HCT116 (cell line): ENCODE results near the gene CACNA1C. TPM values are rescaled to one million over a fixed set of nuclear protein-coding genes. Genes with fewer than 3 reads are reported as not detected.

ENCODE experiments used
- ATAC-seq: fragments of 200-7000 bp; cut with Tn5 transposase; 2 replicates; pipeline ENCODE4 v1.9.1; 2020; ENCODE audit warnings: mild to moderate bottlenecking, moderate library complexity
- BruUV-seq: library from RNA; stranded (reverse); fragments of 400-500 nt; replicated peaks from 2 replicates; lab custom pipeline; 2021; lab: Mats Ljungman, UMichigan
- CTCF ChIA-PET: fragments of 300-600 bp; sonication (Branson Sonifier 250); formaldehyde crosslinking; loops from one replicate; lab custom pipeline; 2021; ENCODE audit warnings: antibody characterized with exemption; lab: Charles Lee
- POLR2A ChIA-PET: fragments of 300-600, 350-600 bp; sonication (Branson Sonifier 250); formaldehyde crosslinking; loops from one replicate; lab custom pipeline; 2021; ENCODE audit warnings: antibody characterized with exemption; lab: Charles Lee
- RAD21 ChIA-PET, 2 experiments: fragments of 300-600 bp; sonication (Branson Sonifier 250); formaldehyde crosslinking; loops; one replicate each; lab custom pipeline; 2023; ENCODE audit warnings: low total read pairs in 2 of 2; ENCODE audit not compliant: uncharacterized antibody in 2 of 2, unreplicated experiment in 2 of 2, low non-redundant PET in 1 of 2; lab: Charles Lee
- DNase-seq: peaks from one replicate; pipeline ENCODE4 v3.0.0-alpha.2; 2010; ENCODE audit warnings: low read depth, low spot score
- H2AFZ ChIP-seq: fragments of 200-600 bp; shearing (Covaris generic), sonication (generic); 2 replicates; pipeline ENCODE4 v1.6.1; 2017; ENCODE audit warnings: low read depth, mixed run types, mixed read lengths, antibody characterized with exemption, low read length; ENCODE audit not compliant: poor library complexity, severe bottlenecking
- H3K27ac ChIP-seq: 2 replicates; pipeline ENCODE4 v1.5.1; 2012; ENCODE audit warnings: low read depth, low read length
- H3K27me3 ChIP-seq: fragments of 200-600 bp; sonication (generic); 2 replicates; pipeline ENCODE4 v1.6.1; 2016; ENCODE audit warnings: mixed run types, low read length, mixed read lengths; ENCODE audit not compliant: insufficient read depth
- H3K36me3 ChIP-seq, 2 experiments: fragments of 200-500 bp in 1 of 2; fragments of 200-600 bp in 1 of 2; sonication (Bioruptor generic) in 1 of 2; sonication (generic) in 1 of 2; 2 replicates each; pipeline versions ENCODE4 v1.5.1 to v1.6.1; 2014 to 2016; ENCODE audit warnings: low read length in 2 of 2, inconsistent platforms in 1 of 2, mixed read lengths in 1 of 2, mixed run types in 1 of 2; ENCODE audit not compliant: insufficient read depth in 2 of 2, control insufficient read depth in 1 of 2
- H3K4me1 ChIP-seq, 2 experiments: fragments of 200-600 bp in 1 of 2; sonication (generic) in 1 of 2; 2 replicates each; pipeline versions ENCODE4 v1.5.1 to v1.6.1; 2012 to 2017; ENCODE audit warnings: low read length in 2 of 2, inconsistent platforms in 1 of 2, mild to moderate bottlenecking in 1 of 2, mixed read lengths in 1 of 2, mixed run types in 1 of 2, moderate library complexity in 1 of 2; ENCODE audit not compliant: insufficient read depth in 2 of 2, control insufficient read depth in 1 of 2
- H3K4me2 ChIP-seq: fragments of 200-600 bp; sonication (generic); 2 replicates; pipeline ENCODE4 v1.6.1; 2017; ENCODE audit warnings: mixed run types, low read length, mixed read lengths
- H3K4me3 ChIP-seq, 2 experiments: fragments of 200-600 bp in 1 of 2; sonication (generic) in 1 of 2; replicated peaks in 1 of 2; 2 replicates each; pipeline ENCODE4 v1.5.1; 2011 to 2016; ENCODE audit warnings: low read length in 2 of 2, control low read depth in 1 of 2, low read depth in 1 of 2, mild to moderate bottlenecking in 1 of 2, mixed read lengths in 1 of 2, mixed run types in 1 of 2
- H3K79me2 ChIP-seq: fragments of 200-600 bp; sonication (generic); 2 replicates; pipeline ENCODE4 v1.6.1; 2017; ENCODE audit warnings: mild to moderate bottlenecking, mixed run types, low read length, moderate library complexity, mixed read lengths; ENCODE audit not compliant: insufficient read depth
- H3K9ac ChIP-seq: fragments of 200-600 bp; sonication (generic); 2 replicates; pipeline ENCODE4 v1.6.1; 2016; ENCODE audit warnings: low read length, mixed read lengths
- H3K9me2 ChIP-seq: fragments of 200-600 bp; sonication (generic), shearing (Covaris generic); 2 replicates; pipeline ENCODE4 v1.6.1; 2017; ENCODE audit warnings: mixed run types, mild to moderate bottlenecking, moderate library complexity; ENCODE audit not compliant: insufficient read depth
- H3K9me3 ChIP-seq, 2 experiments: fragments of 200-500 bp in 1 of 2; fragments of 200-600 bp in 1 of 2; sonication (Bioruptor generic) in 1 of 2; sonication (generic) in 1 of 2; 2 replicates each; pipeline ENCODE4 v1.6.1; 2014 to 2017; ENCODE audit warnings: low read length in 2 of 2, mixed read lengths in 2 of 2, inconsistent platforms in 1 of 2, low read depth in 1 of 2, mild to moderate bottlenecking in 1 of 2, mixed run types in 1 of 2, moderate library complexity in 1 of 2; ENCODE audit not compliant: control insufficient read depth in 1 of 2, insufficient read depth in 1 of 2
- H4K20me1 ChIP-seq: fragments of 200-600 bp; sonication (generic), shearing (Covaris generic); 2 replicates; pipeline ENCODE4 v1.6.1; 2017; ENCODE audit warnings: mixed run types, mild to moderate bottlenecking, moderate library complexity; ENCODE audit not compliant: insufficient read depth
- ATF3 ChIP-seq: IDR thresholded peaks from 2 replicates; pipeline ENCODE4 v1.6.1; 2012
- CBX3 ChIP-seq: IDR thresholded peaks from 2 replicates; pipeline ENCODE4 v1.6.1; 2012; ENCODE audit warnings: low read depth
- CEBPB ChIP-seq: IDR thresholded peaks from 2 replicates; pipeline ENCODE4 v1.6.1; 2012; ENCODE audit warnings: low read depth
- CTCF ChIP-seq, 3 experiments: fragments of 200-600 bp in 1 of 3; sonication (generic) in 1 of 3; IDR thresholded peaks in 2 of 3; conservative IDR thresholded peaks in 1 of 3; 2 replicates each; pipeline ENCODE4 v1.5.1; 2012 to 2017; ENCODE audit warnings: low read depth in 2 of 3, low read length in 2 of 3, antibody characterized with exemption in 1 of 3, borderline replicate concordance in 1 of 3, control low read depth in 1 of 3, mild to moderate bottlenecking in 1 of 3, mixed read lengths in 1 of 3, mixed run types in 1 of 3, moderate library complexity in 1 of 3; ENCODE audit not compliant: insufficient read depth in 1 of 3
- EGR1 ChIP-seq: IDR thresholded peaks from 2 replicates; pipeline ENCODE4 v1.6.1; 2012; ENCODE audit warnings: low read depth
- ELF1 ChIP-seq: IDR thresholded peaks from 2 replicates; pipeline ENCODE4 v1.6.1; 2012; ENCODE audit warnings: low read depth, borderline replicate concordance
- EZH2 ChIP-seq: fragments of 200-600 bp; sonication (generic); IDR thresholded peaks from 2 replicates; pipeline ENCODE4 v1.6.1; 2017; ENCODE audit warnings: antibody characterized with exemption, mixed run types
- EZH2phosphoT487 ChIP-seq: fragments of 200-600 bp; IDR thresholded peaks from 2 replicates; pipeline ENCODE4 v1.6.1; 2018; ENCODE audit warnings: antibody characterized with exemption, borderline replicate concordance
- FOSL1 ChIP-seq: IDR thresholded peaks from 2 replicates; pipeline ENCODE4 v1.6.1; 2012; ENCODE audit warnings: low read depth
- JUND ChIP-seq: IDR thresholded peaks from 2 replicates; pipeline ENCODE4 v1.6.1; 2012
- MAX ChIP-seq: IDR thresholded peaks from 2 replicates; pipeline ENCODE4 v1.6.1; 2012
- POLR2A ChIP-seq: IDR thresholded peaks from 2 replicates; pipeline ENCODE4 v1.7.0; 2011; ENCODE audit warnings: borderline replicate concordance; ENCODE audit not compliant: insufficient read depth, insufficient read length; ENCODE audit errors: extremely low read depth
- POLR2AphosphoS5 ChIP-seq: IDR thresholded peaks from 2 replicates; pipeline ENCODE4 v1.6.1; 2011; ENCODE audit warnings: mild to moderate bottlenecking, low read depth, low read length, moderate library complexity
- RAD21 ChIP-seq: IDR thresholded peaks from 2 replicates; pipeline ENCODE4 v1.6.1; 2012; ENCODE audit warnings: low read depth, mild to moderate bottlenecking
- SIN3A ChIP-seq: IDR thresholded peaks from 2 replicates; pipeline ENCODE4 v1.6.1; 2012; ENCODE audit warnings: low read depth
- TCF7L2 ChIP-seq: IDR thresholded peaks from 2 replicates; pipeline ENCODE4 v1.7.0; 2011; ENCODE audit warnings: borderline replicate concordance, inconsistent platforms; ENCODE audit not compliant: insufficient read depth, insufficient read length; ENCODE audit errors: extremely low read depth
- ZBTB33 ChIP-seq: IDR thresholded peaks from 2 replicates; pipeline ENCODE4 v1.6.1; 2011; ENCODE audit warnings: mild to moderate bottlenecking, low read length, moderate library complexity; ENCODE audit not compliant: insufficient replicate concordance; ENCODE audit errors: extremely low read depth
- ZFX ChIP-seq: fragments of 450-650 bp; IDR thresholded peaks from 2 replicates; pipeline ENCODE4 v1.6.1; 2017
- ZNF274 ChIP-seq: fragments of 200-500 bp; sonication (Bioruptor generic); IDR thresholded peaks from 2 replicates; pipeline ENCODE4 v1.6.1; 2014; ENCODE audit warnings: mild to moderate bottlenecking, low read depth, low read length, inconsistent platforms
- intact Hi-C: fragments of 100-400 bp; cut with micrococcal nuclease; formaldehyde crosslinking; loops from 2 replicates; pipeline ENCODE4 v1.10.0; 2022
- total RNA-seq: library from RNA; stranded (reverse); gene quantifications from one replicate; pipeline ENCODE4 v1.2.1, GENCODE V29; 2021; ENCODE audit not compliant: unreplicated experiment

The CACNA1C gene
- total RNA-seq, 1 experiment from 2014 or later, result 0.05 TPM

- no peak overlapping the region for H3K4me3 ChIP-seq
- H3K27ac ChIP-seq, result no peak overlapping the region
- H3K4me1 ChIP-seq, result no peaks in the 10 kb centered on the region
- RAD21 ChIA-PET, result no interaction called here
- intact Hi-C loops, result no loop called here
- no peak for DNase-seq
- no peak for ATAC-seq
- no peaks in the 10 kb centered on the region for H3K9me2 ChIP-seq
- no peaks in the 10 kb centered on the region for H3K27me3 ChIP-seq
- no peaks in the 10 kb centered on the region for H3K9me3 ChIP-seq
- no peaks in the 10 kb centered on the region for H3K79me2 ChIP-seq
- BruUV-seq, result no TSS peak
- no peaks in the 10 kb centered on the region for H4K20me1 ChIP-seq
- TF ChIP-seq JUND (no peak), POLR2AphosphoS5 (no peak), ZNF274 (no peak), SIN3A (no peak), TCF7L2 (no peak), EZH2phosphoT487 (no peak), RAD21 (no peak), FOSL1 (no peak), EGR1 (no peak), POLR2A (no peak), ATF3 (no peak), ZFX (no peak), ELF1 (no peak), CTCF (IDR thresholded peaks at IDR 0.05 in 2 of 3, conservative IDR thresholded peaks at IDR 0.05 in 1 of 3; ENCODE audit: borderline replicate concordance in 1 of 3, insufficient read depth in 1 of 3, low read depth in 2 of 3, low read length in 2 of 3) (no peak), EZH2 (no peak), CEBPB (no peak), ZBTB33 (no peak), MAX (no peak), CBX3 (no peak)
- TF ChIP-seq, all 23 proteins: peak for 0
- POLR2A ChIA-PET, result no interaction called here
- Histone ChIP-seq H2AFZ (no peak overlapping the region), H3K9ac (no peak overlapping the region), H3K36me3 (no peaks in the 10 kb centered on the region), H3K4me2 (no peak overlapping the region)
- CTCF ChIA-PET, result no interaction called here
Observed at GRCh38 chr12:2292560-2292959, 239.8 kb downstream of the CACNA1C start.
